Measurements from ENCODE around the gene SNRPA1. TPM values are rescaled to one million over a fixed set of nuclear protein-coding genes. Genes with fewer than 3 reads are reported as not detected.

SNRPA1 gene
- 100 to 1,000 TPM; 214 to 222 TPM for total RNA-seq
- 64.1 TPM for polyA plus RNA-seq (2013, experiment 1 of 2)
- polyA plus RNA-seq (2013, experiment 2 of 2) = 75.4 TPM
- total RNA-seq = 31.4 to 134 (median 78.6) reads per million in 172 experiments

DNA sequence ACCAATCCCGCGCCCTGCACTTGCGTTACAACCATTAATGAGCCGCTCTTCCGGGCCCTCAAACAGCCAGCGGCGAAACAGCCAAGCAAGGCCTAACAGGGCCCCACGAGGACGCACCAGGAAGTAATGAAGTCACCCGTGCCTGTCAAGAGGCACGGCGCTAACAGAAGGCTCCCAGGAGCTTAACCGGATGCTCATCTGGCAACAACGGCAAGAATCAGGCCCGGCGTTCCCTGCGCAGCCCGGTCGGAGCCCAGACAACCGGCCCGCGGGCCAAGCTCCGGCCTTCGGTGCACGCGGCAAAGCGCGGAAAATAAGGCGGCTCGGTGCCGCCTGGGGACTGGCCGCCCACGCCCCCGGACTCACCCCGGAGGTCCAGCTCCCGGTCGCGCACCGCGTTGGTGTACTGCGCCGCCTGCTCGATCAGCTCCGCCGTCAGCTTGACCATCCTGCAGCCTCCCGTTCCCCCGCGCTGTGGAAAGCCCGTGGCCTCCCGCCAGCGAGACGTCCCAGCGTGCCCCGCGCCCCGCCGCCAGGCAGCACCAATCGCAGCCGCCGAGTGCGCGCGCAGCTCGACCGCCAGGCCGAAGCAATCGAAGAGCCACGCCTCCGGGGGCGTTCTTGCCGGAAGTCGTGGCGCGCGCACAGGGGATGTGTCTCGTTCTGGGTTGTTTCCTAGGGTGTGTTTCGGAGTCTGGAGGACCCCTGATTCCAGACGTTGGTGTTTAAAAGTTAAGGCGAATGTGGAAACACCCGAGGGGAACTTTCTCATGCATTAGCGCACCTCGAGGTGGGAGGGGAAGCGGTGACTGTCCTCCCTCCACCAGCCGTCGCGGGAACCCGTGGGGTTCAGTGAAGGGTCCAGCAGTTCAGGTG lies at the start of gene SNRPA1:
Gene SNRPA1 (minus strand): TSS at position 518 of the 876 bp plus-strand sequence. CDS start 70 bp downstream, at position 448.
- no peaks in the 10 kb centered on the region for H3K9me3 ChIP-seq (ENCODE audit: control insufficient read depth in 1 of 2, insufficient read depth in 1 of 2, low read length in 2 of 2)
- peaks cover 50% of the 10 kb centered on the region for H3K36me3 Mint-ChIP-seq (ENCODE audit: low read depth)
- H3K36me3 ChIP-seq (ENCODE audit: insufficient read depth, low read length) = peaks cover 25% of the 10 kb centered on the region
- H3K27me3 Mint-ChIP-seq = no peaks in the 10 kb centered on the region
- peak within 1 kb of the TSS; percentile 100 for H3K4me3 Mint-ChIP-seq
- peak within 1 kb of the TSS; percentile 90 for H3K4me3 ChIP-seq (ENCODE audit: low read length)
- CTCF ChIA-PET = interaction anchor here (0.7 to 2.9 kb wide), 5 partner anchors 286 to 693 kb away, joined by 3 to 10 read pairs (median 3); partner anchors contain the start of genes ASB7 and LINS1
- H3K4me1 ChIP-seq (ENCODE audit: insufficient read depth, low read length) = peaks cover 35% of the 10 kb centered on the region
- intact Hi-C loops (cut with DNase I, micrococcal nuclease) = loop anchor here (1.0 to 10.0 kb wide), 8 partner anchors 18 to 1370 kb away; partner anchors contain the start of genes SELENOS (in 2 of the 2), TARS3 (in 1 of the 2) and TM2D3 (in 1 of the 2)
- peak; percentile 94 to 99 (median 97) for DNase-seq
- H3K9me3 Mint-ChIP-seq = no peaks in the 10 kb centered on the region
- peak within 1 kb of the TSS; percentile 95 to 98 for H3K27ac ChIP-seq (ENCODE audit: low read depth in 1 of 2, low read length in 2 of 2)
- peak within 1 kb of the TSS; percentile 98 for H3K27ac Mint-ChIP-seq
- H3K4me1 Mint-ChIP-seq (ENCODE audit: low read depth) = peaks cover 60% of the 10 kb centered on the region
- POLR2A ChIA-PET = interaction anchor here (0.8 to 3.8 kb wide), 18 partner anchors 9 to 693 kb away, joined by 3 to 29 read pairs (median 8); partner anchors contain the start of genes ASB7, CHSY1, LINS1 and TARS3
- no peak for TF ChIP-seq CTCF (IDR thresholded peaks at IDR 0.05)
- ATAC-seq (ENCODE audit: poor library complexity) = peak; percentile 80
- H3K27me3 ChIP-seq (ENCODE audit: control insufficient read depth in 1 of 2, insufficient read depth in 2 of 2, low read length in 2 of 2) = no peaks in the 10 kb centered on the region

GRCh38 chr15:101342056-101342455 lies 47.0 kb upstream of the SNRPA1 start:
- Mint-ChIP-seq H3K36me3 (ENCODE audit: low read depth) (no peaks in the 10 kb centered on the region), H3K27ac (no peak overlapping the region), H3K27me3 (peaks cover 67% of the 10 kb centered on the region), H3K4me1 (ENCODE audit: low read depth) (no peaks in the 10 kb centered on the region), H3K9me3 (no peaks in the 10 kb centered on the region), H3K4me3 (no peak overlapping the region)
- no peak overlapping the region for H3K4me3 ChIP-seq (ENCODE audit: low read length)
- POLR2A ChIA-PET = no interaction called here
- CTCF ChIA-PET = interaction anchor here (0.7 kb wide), 1 partner anchor 44 kb away, joined by 4 read pairs; no protein-coding TSS in a partner anchor
- peaks cover 0 to 20% of the 10 kb centered on the region in 2 experiments for H3K9me3 ChIP-seq (ENCODE audit: control insufficient read depth in 1 of 2, insufficient read depth in 1 of 2, low read length in 2 of 2)
- DNase-seq = no peak
- H3K27me3 ChIP-seq (ENCODE audit: control insufficient read depth in 1 of 2, insufficient read depth in 2 of 2, low read length in 2 of 2) = peaks cover 28 to 39% of the 10 kb centered on the region in 2 experiments
- intact Hi-C loops (cut with DNase I, micrococcal nuclease) = no loop called here
- no peak for ATAC-seq (ENCODE audit: poor library complexity)
- H3K4me1 ChIP-seq (ENCODE audit: insufficient read depth, low read length) = no peaks in the 10 kb centered on the region
- H3K27ac ChIP-seq (ENCODE audit: low read depth in 1 of 2, low read length in 2 of 2) = no peak overlapping the region
- no peaks in the 10 kb centered on the region for H3K36me3 ChIP-seq (ENCODE audit: insufficient read depth, low read length)
- no peak for TF ChIP-seq CTCF (IDR thresholded peaks at IDR 0.05)

GRCh38 chr15:101338502-101339057 lies 43.5 kb upstream of the SNRPA1 start:
- H3K27me3 ChIP-seq (ENCODE audit: control insufficient read depth in 1 of 2, insufficient read depth in 2 of 2, low read length in 2 of 2) = peaks cover 23 to 30% of the 10 kb centered on the region in 2 experiments
- DNase-seq (no peak), ATAC-seq (ENCODE audit: poor library complexity) (no peak)
- Mint-ChIP-seq H3K9me3 (no peaks in the 10 kb centered on the region), H3K27ac (no peak overlapping the region), H3K4me3 (no peak overlapping the region), H3K27me3 (peaks cover 44% of the 10 kb centered on the region), H3K4me1 (ENCODE audit: low read depth) (peaks cover 8% of the 10 kb centered on the region), H3K36me3 (ENCODE audit: low read depth) (peaks cover 14% of the 10 kb centered on the region)
- no peak overlapping the region for H3K27ac ChIP-seq (ENCODE audit: low read depth in 1 of 2, low read length in 2 of 2)
- H3K4me1 ChIP-seq (ENCODE audit: insufficient read depth, low read length) = peaks cover 12% of the 10 kb centered on the region
- peaks cover 7 to 42% of the 10 kb centered on the region in 2 experiments for H3K9me3 ChIP-seq (ENCODE audit: control insufficient read depth in 1 of 2, insufficient read depth in 1 of 2, low read length in 2 of 2)
- intact Hi-C loops (cut with DNase I, micrococcal nuclease) = no loop called here
- CTCF ChIA-PET = no interaction called here
- POLR2A ChIA-PET = no interaction called here
- H3K36me3 ChIP-seq (ENCODE audit: insufficient read depth, low read length) = no peaks in the 10 kb centered on the region
- TF ChIP-seq CTCF (IDR thresholded peaks at IDR 0.05) = no peak
- no peak overlapping the region for H3K4me3 ChIP-seq (ENCODE audit: low read length)
